GM12875 (cell line): Measurements from ENCODE around the gene LYPD1.

Source experiments
- H3K4me3 ChIP-seq: one replicate; pipeline ENCODE4 v1.5.1; 2011; ENCODE audit warnings: low read depth, low read length, control low read depth
- TF ChIP-seq, protein P1 (sequence below): IDR thresholded peaks from 2 replicates; pipeline ENCODE4 v1.5.1; 2011; ENCODE audit warnings: low read depth, mild to moderate bottlenecking, control low read depth, inconsistent platforms, low read length, moderate library complexity, borderline replicate concordance; ENCODE audit not compliant: insufficient read depth

Gene LYPD1

DNA sequence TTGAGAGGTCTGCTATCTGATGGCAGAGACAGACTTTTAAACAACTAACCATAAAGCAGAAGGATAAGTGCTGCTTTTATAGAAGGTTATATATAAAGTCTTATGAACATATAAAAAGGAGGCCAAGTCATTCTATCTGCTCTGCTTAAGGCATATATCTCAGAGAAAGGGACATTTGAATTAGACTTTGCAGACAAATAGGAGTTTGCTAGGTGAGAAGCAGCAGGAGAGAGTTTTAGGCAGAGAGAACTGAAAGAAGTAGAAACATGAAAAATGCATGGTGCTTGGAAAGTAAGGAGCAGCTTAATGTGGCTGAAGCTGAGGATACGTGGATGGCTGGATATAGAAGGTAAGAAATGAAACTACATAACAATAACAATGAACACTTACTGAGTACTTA, 65.4 kb downstream of the LYPD1 start:
- TF ChIP-seq, protein P1, sequence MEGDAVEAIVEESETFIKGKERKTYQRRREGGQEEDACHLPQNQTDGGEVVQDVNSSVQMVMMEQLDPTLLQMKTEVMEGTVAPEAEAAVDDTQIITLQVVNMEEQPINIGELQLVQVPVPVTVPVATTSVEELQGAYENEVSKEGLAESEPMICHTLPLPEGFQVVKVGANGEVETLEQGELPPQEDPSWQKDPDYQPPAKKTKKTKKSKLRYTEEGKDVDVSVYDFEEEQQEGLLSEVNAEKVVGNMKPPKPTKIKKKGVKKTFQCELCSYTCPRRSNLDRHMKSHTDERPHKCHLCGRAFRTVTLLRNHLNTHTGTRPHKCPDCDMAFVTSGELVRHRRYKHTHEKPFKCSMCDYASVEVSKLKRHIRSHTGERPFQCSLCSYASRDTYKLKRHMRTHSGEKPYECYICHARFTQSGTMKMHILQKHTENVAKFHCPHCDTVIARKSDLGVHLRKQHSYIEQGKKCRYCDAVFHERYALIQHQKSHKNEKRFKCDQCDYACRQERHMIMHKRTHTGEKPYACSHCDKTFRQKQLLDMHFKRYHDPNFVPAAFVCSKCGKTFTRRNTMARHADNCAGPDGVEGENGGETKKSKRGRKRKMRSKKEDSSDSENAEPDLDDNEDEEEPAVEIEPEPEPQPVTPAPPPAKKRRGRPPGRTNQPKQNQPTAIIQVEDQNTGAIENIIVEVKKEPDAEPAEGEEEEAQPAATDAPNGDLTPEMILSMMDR = no peak
- no peak overlapping the region for H3K4me3 ChIP-seq

DNA sequence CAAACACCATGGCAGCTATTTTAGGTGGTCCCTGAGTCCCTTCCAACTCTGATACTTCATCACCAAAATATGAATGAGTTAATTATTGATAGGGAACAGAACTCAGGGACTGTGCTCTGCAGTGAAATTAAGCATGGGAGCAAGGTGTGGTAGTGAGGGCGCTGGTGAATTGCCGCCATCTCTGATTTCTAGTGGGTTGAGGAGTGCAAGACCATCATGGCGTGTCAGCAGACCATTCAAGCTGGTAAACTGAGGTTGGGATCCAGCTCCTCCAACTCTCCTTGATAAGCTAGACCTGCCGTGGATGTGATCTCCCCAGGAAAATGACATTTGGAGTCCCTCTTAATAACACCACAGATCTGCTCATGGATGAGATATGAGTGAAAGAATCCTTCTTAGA, 70.4 kb downstream of the LYPD1 start:
- H3K4me3 ChIP-seq = no peak overlapping the region
- TF ChIP-seq, protein P1 = no peak

DNA sequence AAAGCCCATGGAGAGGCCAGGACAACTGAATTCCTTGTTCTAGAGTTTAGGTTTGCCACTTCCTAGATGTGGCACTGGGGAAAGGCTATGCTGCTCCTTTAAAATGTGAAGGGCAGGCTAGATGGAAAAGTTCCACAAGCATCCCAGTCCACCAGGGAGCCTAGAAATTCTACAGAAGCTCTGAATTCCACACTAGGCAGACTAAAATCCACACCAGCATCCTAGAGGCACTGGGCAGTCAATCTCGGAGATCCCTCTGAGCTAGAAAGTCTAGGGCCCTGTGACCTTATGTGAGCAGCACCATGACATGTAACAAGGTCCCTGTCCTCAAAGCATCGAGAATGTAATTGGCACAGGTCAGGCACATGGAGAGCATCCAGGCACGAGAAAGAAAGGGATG, 71.5 kb downstream of the LYPD1 start:
- H3K4me3 ChIP-seq = no peak overlapping the region
- TF ChIP-seq, protein P1 = no peak

DNA sequence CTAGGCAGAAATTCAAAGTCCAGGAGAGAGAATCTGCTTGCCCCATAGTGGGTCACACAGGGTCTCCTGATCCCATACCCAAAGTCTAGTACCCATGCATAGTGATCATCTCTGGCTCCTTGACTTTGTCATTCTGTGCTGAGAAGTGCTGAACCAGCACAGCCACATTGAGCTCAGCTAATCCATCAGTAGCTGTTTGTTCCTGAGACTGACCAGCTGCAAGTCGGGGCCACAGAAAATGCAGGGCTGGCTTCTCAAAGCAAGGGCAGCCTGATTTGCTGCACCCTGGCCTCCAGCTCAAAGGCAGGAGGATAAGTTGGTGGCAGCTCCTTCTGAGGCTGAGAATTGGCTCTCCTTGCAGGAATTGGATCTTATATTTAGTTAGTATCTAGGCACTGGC, 72.2 kb downstream of the LYPD1 start:
- no peak overlapping the region for H3K4me3 ChIP-seq

DNA sequence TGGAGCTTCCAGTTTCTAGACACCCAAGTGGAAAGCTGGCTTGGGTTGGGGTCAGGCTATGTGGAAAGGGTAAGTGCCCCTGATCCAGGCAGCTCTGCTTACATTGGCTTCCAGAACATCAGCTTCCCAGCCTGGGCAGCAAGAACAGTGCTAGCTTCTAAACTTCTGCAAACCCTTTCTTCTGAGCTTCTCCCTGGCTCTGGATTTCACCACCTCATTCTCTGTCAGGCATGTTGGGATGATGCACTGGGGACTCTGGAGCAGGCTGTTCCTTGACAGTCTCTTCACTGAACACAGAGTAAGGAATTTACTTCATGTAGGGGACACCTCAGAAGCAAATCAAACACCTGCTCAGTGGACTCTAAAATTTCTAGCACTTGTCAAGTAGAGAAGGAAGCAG, 72.8 kb downstream of the LYPD1 start:
- TF ChIP-seq, protein P1 = no peak
- H3K4me3 ChIP-seq = no peak overlapping the region

More for the DNA sequence above, 72.2 kb downstream of the LYPD1 start:
- TF ChIP-seq, protein P1 = no peak

DNA sequence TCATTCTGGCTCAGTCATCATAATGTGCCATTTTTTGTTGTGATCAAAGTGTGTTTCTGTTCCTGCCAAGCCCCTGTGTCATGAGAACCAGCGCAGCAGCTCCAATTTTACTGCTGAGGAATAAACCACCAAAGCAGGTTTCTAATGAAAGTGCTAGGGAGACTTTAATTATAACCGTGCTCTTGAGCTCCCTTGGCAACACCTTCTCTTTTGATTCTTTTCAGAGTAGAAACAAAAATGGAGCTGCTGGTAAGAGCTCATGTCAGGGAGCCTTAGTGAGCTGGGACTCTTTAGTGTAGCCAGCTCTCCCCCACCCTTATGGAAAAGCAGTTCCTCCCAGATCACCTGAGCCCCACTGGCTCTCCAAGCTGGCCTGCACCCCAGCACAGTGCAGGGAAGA, 74.3 kb downstream of the LYPD1 start:
- TF ChIP-seq, protein P1 = no peak
- no peak overlapping the region for H3K4me3 ChIP-seq

DNA sequence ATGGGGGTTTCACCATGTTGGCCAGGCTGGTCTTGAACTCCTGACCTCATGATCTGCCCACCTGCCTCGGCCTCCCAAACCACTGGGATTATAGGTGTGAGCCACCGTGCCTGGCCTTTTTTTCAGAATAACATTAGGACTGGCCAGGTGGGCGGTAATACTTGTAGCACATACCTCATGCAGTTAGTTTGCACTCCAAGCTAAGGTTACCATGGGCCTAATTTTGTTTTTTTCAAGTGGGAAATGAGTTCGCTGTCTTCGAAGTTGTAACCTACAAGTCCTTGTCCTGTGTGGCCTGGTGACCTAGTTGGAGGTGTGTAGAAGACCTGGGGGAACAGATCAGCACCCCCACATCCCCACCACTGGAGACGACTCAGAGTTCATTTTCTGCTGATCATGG, 74.8 kb downstream of the LYPD1 start:
- TF ChIP-seq, protein P1 = no peak
- H3K4me3 ChIP-seq = no peak overlapping the region
